H1 (cell line): ENCODE results near the gene BAIAP2. TPM values are rescaled to one million over a fixed set of nuclear protein-coding genes. Genes with fewer than 3 reads are reported as not detected.

Experiments used
- CTCF ChIA-PET: fragments of 300-600 bp; sonication (Branson Sonifier 250); formaldehyde crosslinking; loops from one replicate; lab custom pipeline; 2021; ENCODE audit not compliant: partially characterized antibody; lab: Charles Lee
- POLR2A ChIA-PET: fragments of 300-600 bp; sonication (Branson Sonifier 250); formaldehyde crosslinking; loops from one replicate; lab custom pipeline; 2021; ENCODE audit warnings: inconsistent platforms; ENCODE audit not compliant: partially characterized antibody; lab: Charles Lee
- DNase-seq, 2 experiments: peaks; one replicate each; pipeline versions ENCODE4 v3.0.0 to v3.0.0-alpha.2; 2010 to 2022; ENCODE audit warnings: low spot score in 2 of 2, low read depth in 1 of 2, mixed read lengths in 1 of 2
- FAIRE-seq: peaks from 2 replicates; lab custom pipeline; 2011; peaks lifted over from hg19 to GRCh38; lab: Jason Lieb, UNC
- H2AFZ ChIP-seq: 2 replicates; pipeline ENCODE4 v1.8.1; 2012; ENCODE audit warnings: low read length, inconsistent platforms
- H2AK5ac ChIP-seq: 2 replicates; pipeline ENCODE4 v1.6.1; 2013; ENCODE audit warnings: low read depth, low read length
- H2BK120ac ChIP-seq: replicated peaks from 2 replicates; pipeline ENCODE3; 2013; ENCODE audit warnings: low read depth, low read length, inconsistent platforms
- H2BK12ac ChIP-seq: 2 replicates; pipeline ENCODE4 v1.6.1; 2013; ENCODE audit warnings: low read depth, low read length
- H2BK15ac ChIP-seq: 2 replicates; pipeline ENCODE4 v1.6.1; 2013; ENCODE audit warnings: low read length
- H2BK20ac ChIP-seq: 2 replicates; pipeline ENCODE4 v1.6.1; 2013; ENCODE audit warnings: low read length
- H2BK5ac ChIP-seq: 2 replicates; pipeline ENCODE4 v1.6.1; 2013; ENCODE audit warnings: low read depth, low read length
- H3K14ac ChIP-seq: 2 replicates; pipeline ENCODE4 v1.6.1; 2013; ENCODE audit warnings: inconsistent platforms; ENCODE audit not compliant: insufficient read length
- H3K18ac ChIP-seq: 2 replicates; pipeline ENCODE4 v1.6.1; 2013; ENCODE audit warnings: low read length; ENCODE audit errors: extremely low read depth
- H3K23ac ChIP-seq: 2 replicates; pipeline ENCODE4 v1.6.1; 2013; ENCODE audit warnings: inconsistent platforms; ENCODE audit not compliant: insufficient read length
- H3K23me2 ChIP-seq: 2 replicates; pipeline ENCODE4 v1.6.1; 2013; ENCODE audit warnings: low read depth, low read length
- H3K27ac ChIP-seq: 2 replicates; pipeline ENCODE4 v1.6.1; 2011; ENCODE audit warnings: low read depth, low read length, inconsistent platforms
- H3K27me3 ChIP-seq, 4 experiments: replicated peaks in 1 of 4; 1 replicate in 1 of 4; 2 replicates in 3 of 4; pipeline versions ENCODE4 v1.6.1 to v1.8.1; 2011 to 2013; ENCODE audit warnings: low read length in 3 of 4, mild to moderate bottlenecking in 3 of 4, inconsistent platforms in 2 of 4, mixed read lengths in 2 of 4, moderate library complexity in 1 of 4; ENCODE audit not compliant: control insufficient read depth in 3 of 4, insufficient read depth in 3 of 4; ENCODE audit errors: extremely low read depth in 1 of 4
- H3K36me3 ChIP-seq, 4 experiments: 2 replicates each; pipeline versions ENCODE4 v1.6.1 to v1.8.1; 2011 to 2013; ENCODE audit warnings: mild to moderate bottlenecking in 4 of 4, low read length in 3 of 4, moderate library complexity in 2 of 4, control low read depth in 1 of 4, inconsistent platforms in 1 of 4; ENCODE audit not compliant: insufficient read depth in 4 of 4, control insufficient read depth in 2 of 4
- H3K4ac ChIP-seq: replicated peaks from 2 replicates; pipeline ENCODE3; 2013; ENCODE audit warnings: low read length, low read depth, mixed read lengths, inconsistent platforms; ENCODE audit not compliant: insufficient read length
- H3K4me1 ChIP-seq, 4 experiments: replicated peaks in 1 of 4; 1 replicate in 1 of 4; 2 replicates in 3 of 4; pipeline versions ENCODE4 v1.6.1 to v1.8.1; 2011 to 2013; ENCODE audit warnings: low read length in 3 of 4, inconsistent platforms in 2 of 4, mixed read lengths in 1 of 4; ENCODE audit not compliant: insufficient read depth in 4 of 4, control insufficient read depth in 3 of 4
- H3K4me2 ChIP-seq, 2 experiments: 2 replicates each; pipeline versions ENCODE4 v1.6.1 to v1.8.1; 2011 to 2013; ENCODE audit warnings: low read depth in 2 of 2, low read length in 2 of 2, control low read depth in 1 of 2, inconsistent platforms in 1 of 2, mild to moderate bottlenecking in 1 of 2; ENCODE audit not compliant: insufficient read depth in 1 of 2
- H3K4me3 ChIP-seq, 4 experiments: fragments of 200-600, 300-600 bp in 1 of 4; sonication (generic), shearing (Covaris generic), sonication (Bioruptor Twin) in 1 of 4; 2 replicates each; pipeline versions ENCODE4 v1.5.1 to v1.8.1; 2011 to 2016; ENCODE audit warnings: low read length in 4 of 4, low read depth in 3 of 4, control low read depth in 2 of 4, inconsistent platforms in 2 of 4, mild to moderate bottlenecking in 2 of 4, mixed read lengths in 1 of 4, moderate library complexity in 1 of 4; ENCODE audit not compliant: insufficient read depth in 2 of 4; ENCODE audit errors: extremely low read depth in 1 of 4
- H3K56ac ChIP-seq: replicated peaks from 2 replicates; pipeline ENCODE3; 2013; ENCODE audit warnings: low read depth, mild to moderate bottlenecking, mixed read lengths, low read length, inconsistent platforms; ENCODE audit not compliant: insufficient read length
- H3K79me1 ChIP-seq: 2 replicates; pipeline ENCODE4 v1.6.1; 2013; ENCODE audit warnings: low read depth, low read length, control low read depth
- H3K79me2 ChIP-seq, 2 experiments: 2 replicates each; pipeline versions ENCODE4 v1.6.1 to v1.8.1; 2012 to 2013; ENCODE audit warnings: low read length in 2 of 2, mild to moderate bottlenecking in 2 of 2, inconsistent platforms in 1 of 2; ENCODE audit not compliant: insufficient read depth in 2 of 2, control insufficient read depth in 1 of 2
- H3K9ac ChIP-seq, 4 experiments: replicated peaks in 1 of 4; 1 replicate in 1 of 4; 2 replicates in 3 of 4; pipeline versions ENCODE4 v1.6.1 to v1.8.1; 2011 to 2013; ENCODE audit warnings: low read depth in 3 of 4, low read length in 3 of 4, control low read depth in 2 of 4, mild to moderate bottlenecking in 2 of 4, moderate library complexity in 2 of 4, inconsistent platforms in 1 of 4; ENCODE audit errors: extremely low read depth in 1 of 4
- H3K9me3 ChIP-seq, 2 experiments: 2 replicates each; pipeline versions ENCODE4 v1.6.1 to v1.8.1; 2012 to 2013; ENCODE audit warnings: mild to moderate bottlenecking in 2 of 2, moderate library complexity in 2 of 2, control low read depth in 1 of 2, inconsistent platforms in 1 of 2, low read depth in 1 of 2, low read length in 1 of 2, mixed read lengths in 1 of 2; ENCODE audit not compliant: insufficient read depth in 2 of 2
- H4K20me1 ChIP-seq, 2 experiments: replicated peaks in 1 of 2; 2 replicates each; pipeline versions ENCODE3 to v1.8.1; 2011 to 2013; ENCODE audit warnings: inconsistent platforms in 2 of 2, low read length in 2 of 2, mild to moderate bottlenecking in 1 of 2; ENCODE audit not compliant: insufficient read depth in 2 of 2, control insufficient read depth in 1 of 2
- H4K5ac ChIP-seq: 2 replicates; pipeline ENCODE4 v1.6.1; 2013; ENCODE audit warnings: low read length, low read depth, mixed read lengths, inconsistent platforms; ENCODE audit not compliant: insufficient read length
- H4K8ac ChIP-seq: 2 replicates; pipeline ENCODE4 v1.8.0; 2013; ENCODE audit warnings: mild to moderate bottlenecking, moderate library complexity, low read length, inconsistent platforms; ENCODE audit not compliant: insufficient read depth; ENCODE audit errors: extremely low read depth
- H4K91ac ChIP-seq: replicated peaks from 2 replicates; pipeline ENCODE3; 2013; ENCODE audit warnings: low read length, mixed read lengths, inconsistent platforms; ENCODE audit not compliant: insufficient read length
- ASH2L ChIP-seq: fragments of 200-600, 300-600 bp; sonication (generic); IDR thresholded peaks from one replicate; pipeline ENCODE4 v1.7.1; 2017; ENCODE audit warnings: low read length
- CHD2 ChIP-seq: IDR thresholded peaks from 2 replicates; pipeline ENCODE4 v1.6.1; 2012; ENCODE audit warnings: low read length, improper control_type of control experiment
- MAX ChIP-seq: IDR thresholded peaks from 2 replicates; pipeline ENCODE4 v1.6.1; 2012; ENCODE audit warnings: inconsistent platforms
- NRF1 ChIP-seq: IDR thresholded peaks from 2 replicates; pipeline ENCODE4 v1.6.1; 2011; ENCODE audit warnings: mild to moderate bottlenecking, low read depth, low read length, improper control_type of control experiment
- WGBS, 2 experiments: shearing (Covaris generic) in 1 of 2; methylation state at CpG; one replicate each; pipeline versions ENCODE4 v1.1.6 to v1.1.7; 2013 to 2015; ENCODE audit warnings: low lambda C conversion rate in 2 of 2, mixed read lengths in 2 of 2, inconsistent platforms in 1 of 2, low coverage in 1 of 2, missing lambda C conversion rate in 1 of 2; ENCODE audit not compliant: insufficient replicate concordance in 2 of 2, insufficient coverage in 1 of 2, insufficient read length in 1 of 2; ENCODE audit errors: extremely low coverage in 1 of 2, missing lambda C conversion rate in 1 of 2; 5-methylcytosine and 5-hydroxymethylcytosine counted together
- polyA plus RNA-seq, 7 experiments: library from polyadenylated mRNA; depleted of rRNA in 3 of 7; stranded (reverse) in 5 of 7; unstranded in 2 of 7; fragments of >200 nt in 5 of 7; fragments of 200-250 nt in 2 of 7; gene quantifications; 1 replicate in 5 of 7; 2 replicates in 1 of 7; 4 replicates in 1 of 7; pipeline versions ENCODE4 v1.2.1 to v1.2.3, GENCODE V29; 2011 to 2013; ENCODE audit warnings: missing spikeins in 2 of 7, mixed read lengths in 2 of 7
- total RNA-seq: library from RNA; stranded (reverse); fragmentation: NEBNext Ultra II Directional; extraction: Animal tissue kit (Norgen Biotek cat#: 25700); gene quantifications from 2 replicates; pipeline ENCODE4 v1.2.1, GENCODE V29; 2021

BAIAP2 gene
- total and polyA plus RNA-seq, 2 of the 8 experiments (the other 6 are each of a cell fraction or from before 2014, with no cell fraction given), result 10.0 to 22.8 TPM

- H3K14ac ChIP-seq, result no peak overlapping the region
- H3K4me1 ChIP-seq, result peaks cover 7 to 29% (median 21%) of the 10 kb centered on the region in 4 experiments
- FAIRE-seq (no peak), DNase-seq (no peak)
- H3K27ac ChIP-seq, result no peak overlapping the region
- no peak overlapping the region for H2BK15ac ChIP-seq
- H3K18ac ChIP-seq, result no peak overlapping the region
- 0 out of 2 replicates have a peak overlapping the region, but pooled peaks have one; percentile 39 for H2BK12ac ChIP-seq
- H3K79me2 ChIP-seq, result no peaks in the 10 kb centered on the region
- no peak overlapping the region for H2BK5ac ChIP-seq
- no peak overlapping the region for H2BK120ac ChIP-seq
- ChIA-PET POLR2A (interaction anchor here (0.6 to 2.5 kb wide), 7 partner anchors 46 to 238 kb away, joined by 3 to 6 read pairs (median 3); partner anchors contain the start of gene BAIAP2), CTCF (interaction anchor here (0.6 to 7.6 kb wide), 29 partner anchors 10 to 351 kb away, joined by 3 to 110 read pairs (median 4); partner anchors contain the start of genes CHMP6, NDUFAF8 and TEPSIN)
- H3K27me3 ChIP-seq, result no peaks in the 10 kb centered on the region
- 83% methylated on average over 13 of the region's 13 CpGs; no CpG with 5 or more reads in 1 of the 2 experiments for WGBS, 2 experiments
- H3K4ac ChIP-seq, result no peak overlapping the region
- no peak overlapping the region for H2BK20ac ChIP-seq
- H4K20me1 ChIP-seq, result peaks cover 0 to 2% of the 10 kb centered on the region in 2 experiments
- no peak overlapping the region for H2AFZ ChIP-seq
- no peaks in the 10 kb centered on the region for H3K36me3 ChIP-seq
- H3K23ac ChIP-seq, result no peak overlapping the region
- H3K79me1 ChIP-seq, result no peaks in the 10 kb centered on the region
- no peak overlapping the region for H4K91ac ChIP-seq
- H3K23me2 ChIP-seq, result no peaks in the 10 kb centered on the region
- no peak overlapping the region for H4K8ac ChIP-seq
- no peak overlapping the region for H3K4me3 ChIP-seq
- no peak overlapping the region for H3K56ac ChIP-seq
- no peak overlapping the region for H2AK5ac ChIP-seq
- no peaks in the 10 kb centered on the region for H3K9me3 ChIP-seq
- H3K9ac ChIP-seq, result no peak overlapping the region
- no peak overlapping the region for H4K5ac ChIP-seq
- H3K4me2 ChIP-seq, result no peak overlapping the region
- TF ChIP-seq NRF1 (no peak), MAX (no peak), ASH2L (no peak), CHD2 (no peak)
Measured at GRCh38 chr17:81097943-81098308, 63.0 kb downstream of the BAIAP2 start.
